ENCODE results near the gene MNT.

DNA sequence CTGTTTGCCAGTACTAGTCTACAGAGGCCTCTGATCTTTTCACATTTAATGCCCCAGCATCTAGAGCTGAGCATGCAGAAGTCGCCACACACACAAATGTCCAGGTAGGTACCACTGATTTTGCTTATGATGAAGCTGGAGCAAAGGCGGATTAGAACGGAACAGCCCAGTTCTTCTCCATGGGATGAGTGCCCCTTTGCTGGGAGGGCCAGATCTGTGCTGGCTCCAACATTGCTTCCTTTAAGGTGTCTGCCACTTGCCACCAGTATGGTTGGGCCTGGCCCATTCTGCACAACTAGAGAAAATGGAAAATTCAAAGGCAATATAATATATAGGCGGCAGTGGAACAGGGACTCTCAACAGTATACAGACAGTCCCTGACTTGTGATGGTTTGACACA lies 2.2 kb upstream of the MNT start:
- TF ChIP-seq, protein P1, sequence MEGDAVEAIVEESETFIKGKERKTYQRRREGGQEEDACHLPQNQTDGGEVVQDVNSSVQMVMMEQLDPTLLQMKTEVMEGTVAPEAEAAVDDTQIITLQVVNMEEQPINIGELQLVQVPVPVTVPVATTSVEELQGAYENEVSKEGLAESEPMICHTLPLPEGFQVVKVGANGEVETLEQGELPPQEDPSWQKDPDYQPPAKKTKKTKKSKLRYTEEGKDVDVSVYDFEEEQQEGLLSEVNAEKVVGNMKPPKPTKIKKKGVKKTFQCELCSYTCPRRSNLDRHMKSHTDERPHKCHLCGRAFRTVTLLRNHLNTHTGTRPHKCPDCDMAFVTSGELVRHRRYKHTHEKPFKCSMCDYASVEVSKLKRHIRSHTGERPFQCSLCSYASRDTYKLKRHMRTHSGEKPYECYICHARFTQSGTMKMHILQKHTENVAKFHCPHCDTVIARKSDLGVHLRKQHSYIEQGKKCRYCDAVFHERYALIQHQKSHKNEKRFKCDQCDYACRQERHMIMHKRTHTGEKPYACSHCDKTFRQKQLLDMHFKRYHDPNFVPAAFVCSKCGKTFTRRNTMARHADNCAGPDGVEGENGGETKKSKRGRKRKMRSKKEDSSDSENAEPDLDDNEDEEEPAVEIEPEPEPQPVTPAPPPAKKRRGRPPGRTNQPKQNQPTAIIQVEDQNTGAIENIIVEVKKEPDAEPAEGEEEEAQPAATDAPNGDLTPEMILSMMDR (optimal IDR thresholded peaks at IDR 0.05 in 1 of 3, IDR thresholded peaks at IDR 0.05 in 1 of 3, conservative IDR thresholded peaks at IDR 0.05 in 1 of 3; ENCODE audit: extremely low read depth in 1 of 3, insufficient read depth in 2 of 3, low read length in 3 of 3), result no peak
- TF ChIP-seq EZH2 (IDR thresholded peaks at IDR 0.05; ENCODE audit: low read length), result no peak

All from keratinocyte (primary cell).